ENCODE results near the gene IKZF5.
A peak's percentile ranks its signal among the peaks of the same experiment; 100 is the strongest.

Gene IKZF5, protein sequence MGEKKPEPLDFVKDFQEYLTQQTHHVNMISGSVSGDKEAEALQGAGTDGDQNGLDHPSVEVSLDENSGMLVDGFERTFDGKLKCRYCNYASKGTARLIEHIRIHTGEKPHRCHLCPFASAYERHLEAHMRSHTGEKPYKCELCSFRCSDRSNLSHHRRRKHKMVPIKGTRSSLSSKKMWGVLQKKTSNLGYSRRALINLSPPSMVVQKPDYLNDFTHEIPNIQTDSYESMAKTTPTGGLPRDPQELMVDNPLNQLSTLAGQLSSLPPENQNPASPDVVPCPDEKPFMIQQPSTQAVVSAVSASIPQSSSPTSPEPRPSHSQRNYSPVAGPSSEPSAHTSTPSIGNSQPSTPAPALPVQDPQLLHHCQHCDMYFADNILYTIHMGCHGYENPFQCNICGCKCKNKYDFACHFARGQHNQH

GRCh38 chr10:123008355-123009104, at the start of gene IKZF5, which contains the start of gene ACADSB:
Gene IKZF5 (minus strand): TSS chr10:123008795. CDS start chr10:122998625, 10,170 bp downstream.
Gene ACADSB (plus strand): TSS chr10:123009006. CDS start chr10:123009030, 24 bp downstream.
- DNase-seq, result peak; percentile 98

DNA sequence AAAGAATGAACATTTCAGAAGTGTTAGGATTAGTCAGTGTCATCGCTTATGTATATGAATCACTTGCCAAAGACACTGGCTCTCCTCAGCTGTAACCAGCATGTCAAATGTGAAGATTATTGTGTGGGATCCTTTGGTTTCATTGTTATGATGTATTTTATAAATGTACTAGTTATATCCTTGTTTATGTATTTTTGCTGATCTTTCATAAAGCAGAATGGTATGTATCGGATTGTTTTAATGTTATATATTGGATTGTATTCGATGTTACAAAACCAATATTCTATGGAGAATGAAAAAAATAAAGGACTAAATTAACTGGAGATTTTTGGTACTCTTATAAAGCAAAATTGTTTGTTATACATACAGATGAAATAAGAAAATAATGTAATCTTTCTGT, 49.4 kb upstream of the IKZF5 start:
- no peak for DNase-seq

DNA sequence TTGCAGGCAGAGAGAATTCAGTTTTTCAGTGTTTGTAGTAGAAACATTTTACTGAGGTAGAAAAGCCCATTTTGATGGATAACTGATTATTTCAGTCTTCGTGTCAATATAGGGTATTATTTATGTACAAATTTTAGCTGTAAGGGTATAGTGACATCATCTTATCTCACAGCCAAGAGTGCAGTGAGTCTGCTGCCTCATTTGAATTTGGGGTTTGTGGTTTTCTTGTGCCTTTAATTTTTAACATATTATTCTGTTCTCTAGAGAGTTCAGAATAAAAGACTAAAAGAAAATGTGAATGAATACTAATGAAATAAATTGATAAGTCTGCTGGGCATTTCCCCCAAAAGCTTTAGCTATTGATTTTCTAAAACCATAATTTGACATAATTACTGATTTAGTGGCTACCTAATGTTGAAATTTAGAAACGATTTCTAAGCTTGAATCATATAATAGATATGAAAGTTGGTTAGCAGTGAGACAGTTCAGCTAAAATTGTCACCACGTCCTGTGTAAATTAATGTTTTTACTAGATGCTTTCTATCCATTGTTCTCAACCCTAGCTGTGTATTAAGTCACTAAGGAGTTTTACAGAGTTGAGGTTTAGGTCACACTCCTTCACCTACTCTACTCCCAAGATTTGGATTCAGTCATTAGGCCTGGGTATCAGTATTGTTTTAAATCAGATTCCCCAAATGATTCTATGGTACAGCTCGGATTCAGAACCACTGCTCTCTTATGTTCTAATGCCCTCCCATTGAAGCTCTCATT, 37.6 kb upstream of the IKZF5 start:
- no peak for DNase-seq

DNA sequence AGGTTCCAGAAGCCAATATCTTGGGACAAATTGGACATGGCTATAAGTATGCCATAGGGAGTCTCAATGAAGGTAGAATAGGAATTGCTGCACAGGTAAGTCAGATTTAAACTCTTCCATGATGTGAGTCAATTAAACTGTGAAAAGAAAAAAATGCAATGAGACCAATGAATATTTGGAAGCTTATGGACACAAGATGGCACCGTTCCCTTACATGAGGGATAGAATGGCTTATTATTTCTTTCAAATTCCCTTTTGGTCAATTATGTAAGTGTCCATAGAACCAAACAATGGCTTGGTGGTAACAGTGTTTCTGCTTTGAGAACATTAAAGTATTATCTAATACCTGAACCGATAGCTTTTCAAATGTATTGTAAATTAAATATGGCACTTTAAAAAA, 35.8 kb upstream of the IKZF5 start:
- DNase-seq, result no peak

- DNase-seq, result peak; percentile 73
Observed at GRCh38 chr10:123043409-123043925, 34.9 kb upstream of the IKZF5 start.

DNA sequence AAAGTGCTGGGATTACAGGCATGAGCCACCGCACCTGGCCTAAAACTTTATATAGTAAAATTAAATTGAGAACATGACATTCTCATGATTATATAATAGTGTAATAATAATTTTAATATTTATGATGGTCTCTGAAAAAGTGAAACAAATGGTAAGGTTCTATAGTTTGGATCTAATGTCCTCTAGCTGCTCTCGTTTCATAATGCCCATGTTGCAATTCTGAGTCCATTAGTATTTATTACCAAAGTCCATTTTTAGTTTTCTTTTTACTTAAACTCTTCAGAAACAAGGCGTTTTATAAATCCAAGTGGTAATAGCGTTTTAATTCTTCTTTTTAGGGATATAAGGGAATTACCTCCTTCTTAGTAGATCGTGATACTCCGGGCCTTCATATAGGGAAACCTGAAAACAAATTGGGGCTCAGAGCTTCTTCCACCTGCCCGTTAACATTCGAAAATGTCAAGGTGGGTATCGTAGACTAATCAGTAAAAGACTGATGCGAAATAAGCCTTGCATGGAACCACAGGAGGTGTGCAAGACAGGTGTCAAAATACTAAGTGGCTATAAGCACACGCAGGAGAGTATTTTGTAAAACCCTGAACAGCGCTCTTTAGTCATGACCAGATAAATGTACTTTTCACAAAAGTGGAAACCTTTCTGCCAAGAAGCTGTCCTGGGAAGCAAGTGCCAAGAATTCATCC, 34.3 kb upstream of the IKZF5 start:
- DNase-seq, result no peak

- DNase-seq, result no peak
Observed at GRCh38 chr10:123039632-123039930, 31.0 kb upstream of the IKZF5 start.

DNA sequence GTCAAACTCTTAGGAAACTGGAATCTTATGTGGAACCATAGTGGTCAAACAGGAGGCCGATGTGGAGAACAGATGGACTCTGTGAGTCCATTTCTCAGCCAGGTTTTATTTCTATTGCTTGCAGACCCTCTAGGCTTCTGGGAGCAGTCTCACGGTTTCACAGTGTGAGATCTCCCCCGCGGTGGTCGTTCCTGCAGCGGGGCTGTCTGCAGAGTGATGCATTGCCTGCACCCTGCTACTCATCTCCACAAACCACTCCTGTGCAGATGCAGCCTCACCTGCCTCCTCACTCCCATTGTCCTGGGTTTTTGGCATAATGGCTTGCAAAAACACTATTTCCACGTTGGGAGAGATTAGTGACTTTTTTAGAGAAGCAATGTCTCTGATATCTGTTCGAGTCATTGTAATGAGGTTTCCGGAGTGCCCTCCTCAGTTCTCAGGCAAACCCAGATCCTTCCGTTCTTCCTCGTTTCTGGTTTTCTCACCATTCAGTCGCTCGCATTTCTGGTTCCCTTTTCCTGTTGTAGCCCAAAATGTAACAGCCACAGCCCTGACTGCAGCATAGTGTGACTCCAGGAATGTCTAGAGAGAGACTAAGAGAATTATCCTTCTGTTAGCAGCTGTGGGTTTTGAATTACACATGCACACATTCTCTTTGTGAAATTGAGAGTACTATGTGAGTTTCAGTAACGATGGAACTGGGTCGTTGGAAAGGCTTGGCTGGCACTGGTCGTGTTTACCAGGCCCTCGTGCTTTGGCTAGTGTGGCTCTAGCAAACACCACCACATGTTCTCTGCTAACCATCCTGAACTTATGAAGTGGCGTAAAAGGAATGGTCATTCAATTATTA, 30.4 kb upstream of the IKZF5 start:
- no peak for DNase-seq

- DNase-seq, result no peak
Observed at GRCh38 chr10:123035467-123036086, 27.0 kb upstream of the IKZF5 start.

DNA sequence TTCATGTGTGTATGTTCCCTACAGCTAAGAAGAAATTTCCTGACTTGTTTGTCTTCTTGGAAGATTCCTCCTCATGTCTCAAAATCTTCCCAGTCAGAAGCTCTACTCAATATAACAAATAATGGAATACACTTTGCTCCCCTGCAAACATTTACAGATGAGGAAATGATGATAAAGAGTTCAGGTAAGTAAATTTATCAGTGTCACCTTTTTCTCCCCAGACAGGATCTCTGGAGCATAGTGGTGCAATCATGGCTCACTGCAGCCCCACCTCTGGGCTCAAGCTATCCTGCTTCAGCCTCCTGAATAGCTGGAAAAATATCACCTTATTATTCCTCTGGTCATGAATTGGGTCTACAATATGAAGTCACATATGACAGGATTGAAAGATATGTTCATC, 25.7 kb upstream of the IKZF5 start:
- DNase-seq, result no peak

DNA sequence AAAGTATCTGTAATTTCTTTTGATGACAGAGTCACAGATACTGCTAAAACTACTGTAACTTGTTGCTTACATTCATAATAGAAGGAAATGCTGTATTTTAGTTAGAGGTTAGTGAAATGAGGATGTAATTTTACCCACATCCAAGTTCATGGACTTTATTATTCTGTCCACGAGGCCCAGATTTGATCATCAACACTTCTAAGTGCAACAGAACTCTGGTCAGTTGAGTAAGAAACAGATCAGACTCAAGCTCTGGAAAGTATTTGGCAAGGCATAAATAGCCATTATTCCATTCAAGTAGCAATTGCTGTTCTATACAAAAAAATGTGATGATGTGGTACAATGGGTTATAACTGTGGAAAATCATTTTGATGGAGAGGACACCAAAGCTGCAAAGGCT, 22.5 kb upstream of the IKZF5 start:
- no peak for DNase-seq

GRCh38 chr10:123027861-123028260, 19.3 kb upstream of the IKZF5 start:
- DNase-seq, result no peak

- no peak for DNase-seq
Observed at GRCh38 chr10:123026302-123026701, 17.7 kb upstream of the IKZF5 start.

DNA sequence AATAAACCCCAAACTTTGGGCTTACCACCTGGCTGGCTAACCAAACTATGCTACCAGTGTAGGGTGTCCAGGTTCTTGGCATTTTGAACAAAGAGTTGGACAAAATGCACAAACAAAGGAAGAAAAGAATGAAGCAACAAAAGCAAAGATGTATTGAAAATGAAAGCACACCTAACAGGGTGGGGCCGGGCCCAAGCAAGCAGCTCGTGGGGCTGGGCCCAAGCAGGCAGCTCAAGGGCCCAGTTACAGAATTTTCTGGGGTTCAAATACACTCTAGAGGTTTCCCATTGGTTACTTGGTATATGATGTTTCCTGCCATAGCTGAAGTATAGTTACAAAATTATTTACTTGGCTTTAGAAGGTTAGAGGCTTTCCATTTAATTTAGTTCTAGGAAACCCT, 15.9 kb upstream of the IKZF5 start:
- DNase-seq, result no peak

DNA sequence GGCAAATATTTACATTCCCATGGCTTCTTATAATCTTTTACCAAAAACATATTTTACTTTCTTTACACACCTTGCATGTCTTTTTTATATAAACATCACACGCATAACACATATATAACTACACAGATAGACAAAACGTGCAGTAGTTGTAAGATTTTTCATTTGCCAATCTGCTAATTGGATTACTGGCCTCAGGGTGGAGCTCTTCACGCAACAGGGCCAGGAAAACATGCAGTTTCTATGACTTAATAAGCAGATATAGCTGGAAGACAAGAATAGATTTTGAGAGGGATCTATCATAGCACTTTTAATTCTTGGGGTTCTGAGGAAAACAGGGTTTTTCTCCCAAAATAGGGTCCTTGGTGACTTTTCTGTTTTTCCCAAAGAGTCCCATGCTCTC, 12.9 kb upstream of the IKZF5 start:
- no peak for DNase-seq

GRCh38 chr10:123019941-123020703, 11.5 kb upstream of the IKZF5 start:
- no peak for DNase-seq

DNA sequence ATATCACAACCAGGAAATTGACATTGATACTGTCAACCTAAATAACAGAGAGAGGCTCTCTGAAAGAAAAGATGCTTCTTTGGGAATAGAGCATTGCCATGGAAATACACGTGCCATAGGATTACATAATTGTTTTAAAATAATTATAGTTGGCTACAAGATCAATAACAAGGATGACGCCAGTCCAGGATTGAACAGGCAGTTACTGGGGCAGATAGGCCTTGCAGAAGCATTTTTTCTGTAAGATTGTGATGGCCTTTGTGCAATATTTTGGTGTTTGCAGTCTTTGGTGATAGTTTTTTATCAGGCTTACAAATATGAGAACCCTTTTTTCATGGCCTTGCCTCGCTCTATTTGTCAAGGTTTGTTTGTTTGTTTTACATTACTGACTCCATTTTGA, 10.7 kb upstream of the IKZF5 start:
- no peak for DNase-seq

- DNase-seq, result no peak
Observed at GRCh38 chr10:123018531-123018930, 9.9 kb upstream of the IKZF5 start.

DNA sequence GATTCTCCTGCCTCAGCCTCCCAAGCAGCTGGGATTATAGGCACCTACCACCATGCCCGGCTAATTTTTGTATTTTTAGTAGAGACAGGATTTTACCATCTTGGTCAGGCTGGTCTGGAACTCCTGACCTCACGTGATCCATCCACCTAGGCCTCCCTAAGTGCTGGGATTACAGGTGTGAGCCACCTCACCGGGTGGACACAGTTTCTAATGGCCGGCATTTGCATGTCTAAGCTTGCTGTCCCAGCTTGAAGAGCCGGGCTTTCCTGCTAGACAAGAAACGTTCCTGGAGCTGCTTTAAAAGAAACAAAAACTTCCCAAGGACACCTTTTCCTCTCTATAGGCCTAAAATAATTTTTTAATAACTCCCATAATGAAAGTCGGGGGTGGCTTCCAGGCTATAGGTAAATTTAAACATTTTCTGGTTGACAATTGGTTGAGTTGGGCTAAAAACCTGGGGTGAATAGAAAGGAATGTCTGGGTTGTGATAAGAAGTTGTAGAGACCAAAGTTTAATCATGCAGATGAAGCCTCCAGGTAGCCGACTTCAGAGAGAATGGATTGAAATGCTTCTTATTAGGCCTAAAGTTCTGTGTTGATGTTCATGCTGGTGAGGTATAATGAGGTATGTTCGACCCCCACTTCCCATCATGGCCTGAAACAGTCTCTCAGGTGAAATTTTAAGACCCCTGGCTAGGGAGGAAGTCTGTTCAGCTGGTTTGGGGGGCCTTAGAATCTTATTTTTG, 9.0 kb upstream of the IKZF5 start:
- no peak for DNase-seq

- no peak for DNase-seq
Observed at GRCh38 chr10:123016228-123016627, 7.6 kb upstream of the IKZF5 start.

All from activated effector memory CD4-positive, alpha-beta T cell treated with anti-CD3 and anti-CD28 coated beads, Interleukin-2, amount 50 U/mL, for 16 hours (primary cell).